HEK293 (cell line): Measurements from ENCODE around the gene TLE3.
A peak's percentile ranks its signal among the peaks of the same experiment; 100 is the strongest.

Experiments used
- CTCF ChIA-PET: fragments of 350-600 bp; formaldehyde crosslinking; extraction: SDS; loops from one replicate; lab custom pipeline; 2021; ENCODE audit warnings: antibody characterized with exemption; lab: Yijun Ruan, JAX
- POLR2A ChIA-PET: fragments of 300-600 bp; formaldehyde crosslinking; extraction: SDS; loops from one replicate; lab custom pipeline; 2020; ENCODE audit warnings: antibody characterized with exemption, inconsistent platforms; lab: Yijun Ruan, JAX
- H3K27ac ChIP-seq: fragments of 200-500 bp; sonication (Bioruptor generic); 2 replicates; pipeline ENCODE4 v1.5.1; 2014; ENCODE audit warnings: low read depth, low read length, control low read depth, inconsistent platforms; ENCODE audit errors: extremely low read depth
- H3K36me3 ChIP-seq, 2 experiments: fragments of 200-500 bp in 1 of 2; sonication (Bioruptor generic) in 1 of 2; 1 replicate in 1 of 2; 2 replicates in 1 of 2; pipeline ENCODE4 v1.5.1; 2014 to 2017; ENCODE audit warnings: inconsistent platforms in 2 of 2, low read length in 2 of 2; ENCODE audit not compliant: control insufficient read depth in 2 of 2, insufficient read depth in 1 of 2
- H3K4me1 ChIP-seq: fragments of 200-500 bp; sonication (Bioruptor generic); 2 replicates; pipeline ENCODE4 v1.5.1; 2014; ENCODE audit warnings: mild to moderate bottlenecking, low read length, inconsistent platforms; ENCODE audit not compliant: control insufficient read depth, insufficient read depth
- H3K4me3 ChIP-seq: 2 replicates; pipeline ENCODE4 v1.5.1; 2011; ENCODE audit warnings: low read depth, mild to moderate bottlenecking, control low read depth, low read length, moderate library complexity
- H3K9me3 ChIP-seq: fragments of 200-500 bp; sonication (Bioruptor generic); 2 replicates; pipeline ENCODE4 v1.5.1; 2014; ENCODE audit warnings: low read depth, low read length, inconsistent platforms; ENCODE audit not compliant: control insufficient read depth, insufficient read depth
- EGR2 ChIP-seq: fragments of 450-650 bp; formaldehyde crosslinking; IDR thresholded peaks from 2 replicates; pipeline ENCODE4 v1.5.1; 2016; ENCODE audit warnings: low read depth, missing biosample characterization, missing genetic modification characterization
- GLIS2 ChIP-seq: fragments of 450-650 bp; formaldehyde crosslinking; IDR thresholded peaks from 2 replicates; pipeline ENCODE4 v1.5.1; 2016; ENCODE audit warnings: missing biosample characterization, missing genetic modification characterization
- HOXA7 ChIP-seq: sonication (generic); formaldehyde crosslinking; IDR thresholded peaks from 2 replicates; pipeline ENCODE4 v1.8.1; 2022; ENCODE audit warnings: missing genetic modification reagents, borderline replicate concordance
- KLF1 ChIP-seq: fragments of 450-650 bp; formaldehyde crosslinking; IDR thresholded peaks from 2 replicates; pipeline ENCODE4 v1.5.1; 2016; ENCODE audit warnings: missing biosample characterization, missing genetic modification characterization
- KLF10 ChIP-seq: fragments of 450-650 bp; IDR thresholded peaks from 2 replicates; pipeline ENCODE4 v1.5.1; 2018; ENCODE audit warnings: missing biosample characterization, mild to moderate bottlenecking, missing genetic modification characterization
- SP3 ChIP-seq: fragments of 450-650 bp; formaldehyde crosslinking; IDR thresholded peaks from 2 replicates; pipeline ENCODE4 v1.5.1; 2016; ENCODE audit warnings: missing biosample characterization, missing genetic modification characterization
- ZBTB8A ChIP-seq: fragments of 450-650 bp; formaldehyde crosslinking; IDR thresholded peaks from 2 replicates; pipeline ENCODE4 v1.5.1; 2016; ENCODE audit warnings: missing biosample characterization, missing genetic modification characterization
- ZIC2 ChIP-seq: fragments of 450-650 bp; formaldehyde crosslinking; IDR thresholded peaks from 2 replicates; pipeline ENCODE4 v1.5.1; 2016; ENCODE audit warnings: missing biosample characterization, missing genetic modification characterization
- ZNF133 ChIP-seq: fragments of 450-650 bp; formaldehyde crosslinking; IDR thresholded peaks from 2 replicates; pipeline ENCODE4 v1.5.1; 2016; ENCODE audit warnings: missing biosample characterization, missing genetic modification characterization
- ZNF324 ChIP-seq: fragments of 450-650 bp; formaldehyde crosslinking; IDR thresholded peaks from 2 replicates; pipeline ENCODE4 v1.5.1; 2016; ENCODE audit warnings: missing biosample characterization, missing genetic modification characterization
- ZNF354C ChIP-seq: fragments of 450-650 bp; formaldehyde crosslinking; IDR thresholded peaks from 2 replicates; pipeline ENCODE4 v1.5.1; 2016; ENCODE audit warnings: missing biosample characterization, missing genetic modification characterization, low read depth, borderline replicate concordance
- ZNF391 ChIP-seq: fragments of 450-650 bp; formaldehyde crosslinking; IDR thresholded peaks from 2 replicates; pipeline ENCODE4 v1.5.1; 2016; ENCODE audit warnings: low read depth, missing biosample characterization, missing genetic modification characterization, borderline replicate concordance
- ZNF416 ChIP-seq: fragments of 450-650 bp; formaldehyde crosslinking; IDR thresholded peaks from 2 replicates; pipeline ENCODE4 v1.5.1; 2016; ENCODE audit warnings: missing biosample characterization, missing genetic modification characterization
- ZNF473 ChIP-seq: fragments of 450-650 bp; formaldehyde crosslinking; IDR thresholded peaks from 2 replicates; pipeline ENCODE4 v1.5.1; 2017; ENCODE audit warnings: missing biosample characterization, missing genetic modification characterization
- ZNF513 ChIP-seq: fragments of 450-650 bp; IDR thresholded peaks from 2 replicates; pipeline ENCODE4 v1.5.1; 2018; ENCODE audit warnings: missing biosample characterization, missing genetic modification characterization
- ZNF548 ChIP-seq: fragments of 450-650 bp; formaldehyde crosslinking; IDR thresholded peaks from 2 replicates; pipeline ENCODE4 v1.5.1; 2016; ENCODE audit warnings: missing biosample characterization, missing genetic modification characterization
- ZNF596 ChIP-seq: fragments of 450-650 bp; IDR thresholded peaks from 2 replicates; pipeline ENCODE4 v1.5.0; 2018; ENCODE audit warnings: missing biosample characterization, mild to moderate bottlenecking, missing genetic modification characterization, moderate library complexity
- ZNF610 ChIP-seq: fragments of 450-650 bp; formaldehyde crosslinking; IDR thresholded peaks from 2 replicates; pipeline ENCODE4 v1.5.1; 2016; ENCODE audit warnings: missing biosample characterization, missing genetic modification characterization, borderline replicate concordance
- ZNF768 ChIP-seq: fragments of 450-650 bp; formaldehyde crosslinking; IDR thresholded peaks from 2 replicates; pipeline ENCODE4 v1.5.1; 2018; ENCODE audit warnings: missing biosample characterization, mild to moderate bottlenecking, missing genetic modification characterization
- ZNF792 ChIP-seq: fragments of 450-650 bp; formaldehyde crosslinking; IDR thresholded peaks from 2 replicates; pipeline ENCODE4 v1.5.1; 2016; ENCODE audit warnings: missing biosample characterization, missing genetic modification characterization
- ZNF843 ChIP-seq: fragments of 450-650 bp; formaldehyde crosslinking; IDR thresholded peaks from 2 replicates; pipeline ENCODE4 v1.5.1; 2016; ENCODE audit warnings: missing biosample characterization, missing genetic modification characterization

TLE3 gene

DNA sequence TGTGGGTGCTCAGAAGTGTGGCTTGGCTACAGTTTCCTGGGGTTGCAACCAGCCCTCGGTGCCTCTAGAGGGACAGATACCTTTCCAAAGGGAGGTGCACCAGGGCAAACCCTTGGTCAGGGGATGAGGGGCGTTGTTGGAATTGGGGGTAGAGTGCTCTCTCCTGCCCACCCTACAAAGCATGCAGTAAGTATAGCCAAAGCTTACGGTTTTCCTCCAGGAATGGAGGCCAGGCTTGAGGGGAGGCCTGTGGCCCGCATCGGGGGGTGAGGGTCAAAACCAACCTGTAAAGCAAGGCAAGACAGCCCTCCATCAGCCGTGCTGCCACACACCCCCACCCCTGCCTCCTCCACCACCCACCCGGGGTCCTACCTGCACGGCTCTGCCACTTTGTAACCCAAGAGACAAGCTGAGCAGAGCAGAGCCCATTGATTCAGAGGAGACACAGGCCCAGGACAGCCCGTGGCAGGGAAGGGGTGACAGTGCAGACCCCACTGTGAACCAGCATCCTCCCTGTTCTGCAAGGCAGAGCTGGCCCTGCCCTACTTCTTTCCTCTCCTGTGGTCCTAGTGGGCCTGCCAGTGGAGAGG is 41.5 kb downstream of the TLE3 start:
- TF ChIP-seq KLF1 (tag by site-specific recombination) (no peak), ZNF548 (tag by site-specific recombination) (no peak), ZBTB8A (tag by site-specific recombination) (no peak), ZNF792 (tag by site-specific recombination) (no peak), ZNF354C (no peak), ZNF391 (tag by site-specific recombination) (no peak), ZNF324 (tag by site-specific recombination) (no peak), EGR2 (no peak), ZNF596 (no peak), KLF10 (no peak), SP3 (no peak), HOXA7 (no peak), ZNF513 (tag by site-specific recombination) (no peak), ZNF610 (tag by site-specific recombination) (no peak), ZNF133 (tag by site-specific recombination) (no peak), ZNF843 (tag by site-specific recombination) (no peak)
- CTCF ChIA-PET = no interaction called here
- no peaks in the 10 kb centered on the region for H3K9me3 ChIP-seq
- H3K27ac ChIP-seq = no peak overlapping the region
- POLR2A ChIA-PET = no interaction called here
- peaks cover 68 to 98% of the 10 kb centered on the region in 2 experiments for H3K36me3 ChIP-seq
- no peak overlapping the region for H3K4me3 ChIP-seq
- H3K4me1 ChIP-seq = no peaks in the 10 kb centered on the region

DNA sequence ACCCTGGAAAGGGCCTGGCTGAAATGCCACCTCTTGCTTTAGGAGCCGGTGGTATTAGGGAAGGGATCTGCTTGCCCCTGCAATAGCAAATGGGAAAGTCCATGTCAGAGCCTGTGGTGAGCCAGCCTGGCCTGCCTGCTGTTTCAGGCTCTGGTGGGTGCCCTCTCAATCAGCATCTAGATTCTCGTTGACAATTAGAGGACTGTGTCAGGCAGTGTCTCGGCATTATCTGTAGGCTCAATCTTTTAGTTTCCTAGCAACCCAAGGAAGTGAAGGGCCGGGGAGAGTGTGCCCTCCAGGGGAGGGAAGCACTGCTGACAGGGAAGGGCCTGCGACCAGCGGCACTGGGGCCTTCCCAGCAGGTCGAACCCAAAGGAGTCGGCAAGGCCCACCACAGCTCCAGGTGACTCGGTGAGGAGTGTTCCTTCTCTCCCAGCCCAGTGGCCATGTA is 42.1 kb downstream of the TLE3 start:
- CTCF ChIA-PET = no interaction called here

GRCh38 chr15:70054884-70055387 is 42.8 kb downstream of the TLE3 start:
- ChIA-PET POLR2A (interaction anchor here (1.4 kb wide), 1 partner anchor 37 kb away, joined by 5 read pairs; no protein-coding TSS in a partner anchor), CTCF (interaction anchor here (0.6 to 0.9 kb wide), 2 partner anchors 8 to 531 kb away, joined by 3 read pairs; no protein-coding TSS in a partner anchor)
- H3K4me3 ChIP-seq = no peak overlapping the region
- no peak overlapping the region for H3K27ac ChIP-seq
- no peaks in the 10 kb centered on the region for H3K4me1 ChIP-seq
- H3K9me3 ChIP-seq = no peaks in the 10 kb centered on the region
- peaks cover 70 to 98% of the 10 kb centered on the region in 2 experiments for H3K36me3 ChIP-seq
- TF ChIP-seq ZNF768 (tag by site-specific recombination) (peak; percentile 80), ZIC2 (peak; percentile 78), ZNF416 (tag by site-specific recombination) (no peak), GLIS2 (no peak)

More for the DNA sequence above, 42.1 kb downstream of the TLE3 start:
- H3K4me1 ChIP-seq = no peaks in the 10 kb centered on the region
- H3K9me3 ChIP-seq = no peaks in the 10 kb centered on the region
- no peak overlapping the region for H3K4me3 ChIP-seq
- no peak overlapping the region for H3K27ac ChIP-seq
- no peak for TF ChIP-seq ZNF473 (tag by site-specific recombination)
- peak; percentile 93 for TF ChIP-seq ZIC2
- POLR2A ChIA-PET = no interaction called here
- H3K36me3 ChIP-seq = peaks cover 70 to 98% of the 10 kb centered on the region in 2 experiments
